HL-60 (cell line): ENCODE results near the gene SLC9C2.

Experiments used
- DNase-seq, 2 experiments: peaks; one replicate each; pipeline ENCODE4 v3.0.0-alpha.2; 2010 to 2020; ENCODE audit warnings: low read depth in 1 of 2, low spot score in 1 of 2
- H3K27ac ChIP-seq: fragments of 250-450 bp; sonication (Bioruptor Pico); replicated peaks from 2 replicates; pipeline ENCODE4 v1.5.1; 2020; ENCODE audit warnings: mild to moderate bottlenecking, moderate library complexity
- H3K27me3 ChIP-seq: fragments of 250-450 bp; sonication (Bioruptor Pico); 2 replicates; pipeline ENCODE4 v1.5.1; 2021; ENCODE audit warnings: mild to moderate bottlenecking, moderate library complexity; ENCODE audit not compliant: insufficient read depth, poor library complexity, severe bottlenecking
- H3K4me3 ChIP-seq: replicated peaks from 2 replicates; pipeline ENCODE4 v1.5.1; 2011; ENCODE audit warnings: mild to moderate bottlenecking, control low read depth, low read length; ENCODE audit not compliant: insufficient read depth
- CTCF ChIP-seq: IDR thresholded peaks from one replicate; pipeline ENCODE4 v1.5.1; 2011; ENCODE audit warnings: low read length, control low read depth, inconsistent platforms; ENCODE audit not compliant: insufficient read depth
- GABPA ChIP-seq: IDR thresholded peaks from 2 replicates; pipeline ENCODE4 v1.6.1; 2012; ENCODE audit warnings: low read depth
- POLR2AphosphoS5 ChIP-seq: IDR thresholded peaks from 2 replicates; pipeline ENCODE4 v1.6.1; 2012; ENCODE audit warnings: low read depth
- REST ChIP-seq: IDR thresholded peaks from 2 replicates; pipeline ENCODE4 v1.6.1; 2012; ENCODE audit warnings: low read depth; ENCODE audit not compliant: insufficient replicate concordance
- SPI1 ChIP-seq: IDR thresholded peaks from 2 replicates; pipeline ENCODE4 v1.6.1; 2012; ENCODE audit warnings: low read depth, mild to moderate bottlenecking, borderline replicate concordance

SLC9C2 gene

GRCh38 chr1:173590557-173590956, 12.3 kb downstream of the SLC9C2 start:
- no peak overlapping the region for H3K4me3 ChIP-seq
- DNase-seq = no peak
- no peak overlapping the region for H3K27ac ChIP-seq
- H3K27me3 ChIP-seq = no peaks in the 10 kb centered on the region
- TF ChIP-seq POLR2AphosphoS5 (no peak), GABPA (no peak), SPI1 (no peak), CTCF (no peak), REST (no peak)

- no peak for DNase-seq
- TF ChIP-seq GABPA (no peak), REST (no peak), CTCF (no peak), SPI1 (no peak), POLR2AphosphoS5 (no peak)
- Histone ChIP-seq H3K4me3 (no peak overlapping the region), H3K27ac (no peak overlapping the region), H3K27me3 (no peaks in the 10 kb centered on the region)
Observed at GRCh38 chr1:173581383-173582079, 21.3 kb downstream of the SLC9C2 start.

GRCh38 chr1:173580658-173581057, 22.2 kb downstream of the SLC9C2 start:
- no peak for DNase-seq
- H3K27ac ChIP-seq = no peak overlapping the region
- no peaks in the 10 kb centered on the region for H3K27me3 ChIP-seq
- H3K4me3 ChIP-seq = no peak overlapping the region
- TF ChIP-seq REST (no peak), SPI1 (no peak), GABPA (no peak), POLR2AphosphoS5 (no peak), CTCF (no peak)
